ENCODE measurements around the gene BCL2.
"Not testable (repeated sequence)": the region's sequence is repeated elsewhere in the genome, so short reads cannot be mapped to it uniquely, and the experiment has no call there.

BCL2 gene

DNA sequence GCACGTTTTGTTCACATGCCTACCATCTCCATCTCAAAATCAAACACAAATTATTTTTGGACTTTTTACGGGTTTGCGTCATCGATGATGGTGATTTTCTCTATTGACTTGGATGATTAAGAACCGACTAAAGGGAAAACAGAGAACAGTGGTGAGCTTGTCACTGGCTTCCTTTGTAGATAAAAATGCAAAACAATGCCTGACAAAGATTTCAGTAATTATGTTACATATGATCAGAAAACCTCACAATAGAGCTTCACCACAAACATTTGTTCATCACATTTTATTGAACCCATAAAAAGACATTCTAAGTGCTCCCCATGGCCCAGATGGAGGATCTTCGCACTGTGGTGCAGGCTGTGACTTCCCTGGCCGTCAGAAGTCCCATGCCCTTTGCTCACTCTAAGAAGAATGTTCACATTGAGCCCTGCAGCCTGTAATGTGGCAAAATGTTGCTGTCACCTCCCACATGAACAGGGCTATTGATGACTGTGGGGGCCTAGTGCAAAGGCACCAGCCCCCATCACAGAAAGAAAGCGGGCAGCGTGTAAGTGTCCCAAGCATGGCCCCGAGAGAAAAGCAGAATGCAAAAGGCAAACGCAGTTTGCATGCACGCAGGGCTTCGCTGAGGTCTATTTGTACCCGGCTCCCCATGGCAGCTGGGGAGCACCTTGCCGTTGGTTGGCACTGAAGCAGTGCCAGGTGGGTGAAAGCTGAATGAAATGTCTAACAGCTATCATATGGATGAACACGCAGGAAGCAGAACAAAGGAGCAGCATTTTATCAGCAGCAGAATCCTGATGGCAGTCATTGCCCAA lies 60.6 kb downstream of the BCL2 start:
- no peak for DNase-seq (ENCODE audit: low read depth, low spot score)

DNA sequence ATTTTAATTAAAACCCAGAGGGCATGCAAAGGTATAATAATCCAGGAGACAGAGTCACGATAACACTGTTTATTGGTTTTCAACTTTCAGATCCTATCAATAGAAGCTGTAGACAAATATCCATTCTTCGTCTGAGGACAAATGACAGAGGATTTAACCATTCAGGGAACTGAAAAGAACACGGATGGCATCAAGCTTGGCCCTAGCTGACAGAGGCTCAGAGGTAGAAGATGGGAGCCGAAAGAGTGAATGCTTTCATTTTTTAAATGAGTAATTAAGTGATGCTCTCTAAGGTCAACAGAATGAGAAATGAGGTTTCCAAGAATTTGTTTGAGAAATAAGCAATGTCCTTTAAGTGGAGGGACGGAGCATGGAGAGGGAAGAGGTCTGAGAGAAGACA lies 62.1 kb downstream of the BCL2 start:
- no peak for DNase-seq (ENCODE audit: low read depth, low spot score)

DNA sequence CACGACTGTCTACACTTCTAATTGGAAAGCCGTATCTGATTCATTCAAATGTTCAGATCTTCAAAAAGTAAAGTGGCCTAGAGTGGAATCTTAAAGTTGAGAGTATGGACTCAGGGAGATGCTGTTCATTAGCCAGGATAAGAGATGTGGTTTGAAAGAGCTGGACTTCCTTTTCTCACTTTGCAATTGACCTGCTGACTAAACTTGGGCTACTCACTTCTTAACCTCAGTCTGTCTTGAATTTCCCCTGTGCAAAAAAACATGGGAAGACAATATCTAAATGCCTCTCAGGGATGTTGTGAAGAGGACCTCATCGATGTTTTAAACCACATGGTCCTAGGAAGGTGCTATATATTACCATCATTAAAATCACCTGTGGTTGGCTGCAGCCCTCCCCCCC lies 64.1 kb downstream of the BCL2 start:
- DNase-seq (ENCODE audit: low read depth, low spot score), result no peak

DNA sequence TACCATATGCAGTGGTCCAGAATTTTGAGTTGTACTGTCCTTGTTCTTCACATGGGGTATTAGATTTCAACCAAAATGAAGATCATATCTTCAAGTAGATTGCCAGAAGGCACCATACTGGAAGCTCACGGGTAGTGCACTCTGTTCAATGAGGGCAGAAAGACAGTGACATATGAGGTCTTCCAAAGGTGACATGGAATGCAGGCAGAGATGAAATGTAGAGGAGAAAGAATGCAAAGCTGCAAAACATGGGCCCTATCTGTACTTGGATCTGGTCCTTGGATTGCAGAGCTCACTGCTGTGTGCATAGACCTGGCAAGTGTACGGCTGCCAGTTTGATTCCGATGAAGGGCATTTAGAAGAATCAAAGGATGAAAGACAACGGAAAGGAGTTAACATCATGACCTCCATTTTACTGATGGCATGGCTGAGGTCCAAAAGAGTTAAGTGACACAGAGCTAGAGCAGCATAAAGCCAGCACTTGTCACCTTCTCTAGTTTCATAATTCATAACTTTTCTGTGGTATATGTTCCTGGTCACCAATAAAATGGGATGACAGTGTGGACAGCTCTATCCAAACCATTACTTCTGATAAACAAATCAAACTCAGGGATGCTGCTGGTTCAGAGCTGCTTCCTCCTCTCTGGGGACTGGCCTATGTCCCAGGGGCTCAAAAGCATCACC lies 64.7 kb downstream of the BCL2 start:
- DNase-seq (ENCODE audit: low read depth, low spot score), result no peak

DNA sequence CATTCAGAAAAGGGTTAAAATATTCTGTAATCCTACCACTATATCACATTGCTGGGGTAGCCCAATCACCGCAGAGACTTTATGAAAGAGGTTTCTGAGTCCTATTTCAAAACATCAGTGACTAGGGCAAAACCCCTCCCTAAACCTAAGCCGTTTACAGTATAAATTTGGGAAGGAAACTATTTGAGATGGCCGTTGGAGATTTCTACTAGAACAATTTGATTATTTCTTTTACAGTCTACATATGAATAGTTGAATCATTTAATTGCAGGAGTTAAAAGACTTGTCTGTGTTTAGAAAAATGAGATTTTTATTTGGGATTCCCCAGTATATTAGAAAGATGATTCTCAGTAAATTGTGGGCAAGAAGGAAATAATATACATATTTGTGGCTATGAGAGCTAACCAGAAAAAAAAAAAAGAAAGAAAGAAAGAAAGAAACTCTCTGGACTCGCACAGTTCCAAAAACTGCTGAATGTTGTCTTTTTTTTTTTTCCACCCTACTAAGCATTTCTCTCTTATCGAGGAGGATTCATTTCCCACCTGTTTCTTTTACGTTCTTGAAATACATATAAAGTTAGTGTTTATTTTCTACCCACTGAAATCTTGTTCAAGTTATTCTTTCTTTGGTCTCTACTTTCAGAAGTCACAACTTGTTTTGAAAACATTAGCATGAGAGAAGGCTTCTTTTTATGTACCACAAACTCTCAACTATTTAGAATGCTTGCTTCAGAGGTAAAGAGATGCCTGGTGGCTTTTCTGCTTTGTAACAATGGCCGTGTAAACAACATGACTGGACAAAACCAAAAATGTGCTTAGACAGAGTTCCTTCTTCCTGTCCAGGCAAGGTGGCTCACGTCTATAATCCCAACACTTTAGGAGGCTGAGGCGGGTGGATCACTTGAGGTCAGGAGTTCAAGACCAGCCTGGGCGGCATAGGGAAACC lies 65.9 kb downstream of the BCL2 start:
- DNase-seq (ENCODE audit: low read depth, low spot score), result no peak

DNA sequence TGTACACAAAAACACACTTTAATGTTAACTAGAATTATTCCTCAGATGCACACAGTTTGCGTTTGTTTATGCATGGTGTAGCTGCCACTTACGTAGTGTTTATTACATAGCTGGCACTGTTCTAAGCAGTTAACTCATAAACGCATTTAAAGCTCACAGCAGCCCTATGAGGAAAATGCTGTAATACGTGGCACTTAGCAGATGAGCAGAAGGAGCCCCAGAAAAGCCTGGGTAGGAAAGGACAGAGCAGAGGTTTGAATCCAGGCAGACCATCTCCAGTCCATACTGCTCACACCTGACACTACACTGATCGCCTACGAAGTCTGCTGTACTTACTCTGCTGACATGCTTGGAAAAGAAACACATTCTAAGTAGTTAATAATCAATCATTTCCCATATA lies 66.6 kb downstream of the BCL2 start:
- no peak for DNase-seq (ENCODE audit: low read depth, low spot score)

DNA sequence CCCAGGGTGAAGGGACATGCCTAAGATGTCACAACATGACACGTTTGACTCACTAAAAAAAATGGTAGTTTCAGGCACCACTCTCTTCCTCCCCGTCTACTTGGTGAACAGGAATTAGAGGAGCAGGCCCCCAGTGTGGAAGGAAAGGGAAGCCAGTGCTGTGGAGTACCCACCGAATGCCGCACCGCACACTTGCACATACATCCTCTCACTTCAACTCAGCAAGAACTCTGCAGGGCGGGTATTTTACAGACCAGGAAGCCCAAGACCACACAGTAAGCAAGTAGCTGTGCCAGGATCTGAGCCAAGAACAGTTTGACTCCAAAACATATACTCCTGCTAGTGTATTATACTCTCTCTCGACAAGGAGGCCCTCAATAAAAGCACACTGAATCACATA lies 69.8 kb downstream of the BCL2 start:
- DNase-seq (ENCODE audit: low read depth, low spot score), result no peak

DNA sequence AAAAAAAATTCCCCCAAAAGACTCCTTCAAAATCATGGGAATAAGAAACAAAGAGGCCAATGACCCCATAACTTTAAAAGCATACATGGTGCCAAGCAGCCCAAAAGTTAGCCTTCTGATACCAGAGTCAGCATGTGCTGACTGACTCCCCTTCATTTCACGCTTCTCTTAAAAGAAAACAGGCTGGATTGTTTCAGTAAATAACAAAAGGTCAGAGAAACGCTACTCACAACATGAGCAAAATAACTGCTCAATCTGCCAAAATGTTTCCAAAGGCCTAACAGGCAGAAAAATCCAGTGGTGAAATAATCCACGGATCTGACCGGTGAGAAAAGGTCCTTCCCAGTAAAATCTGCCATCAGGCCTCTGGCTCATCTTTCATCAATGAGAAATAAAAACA lies 71.6 kb downstream of the BCL2 start:
- no peak for DNase-seq (ENCODE audit: low read depth, low spot score)

DNA sequence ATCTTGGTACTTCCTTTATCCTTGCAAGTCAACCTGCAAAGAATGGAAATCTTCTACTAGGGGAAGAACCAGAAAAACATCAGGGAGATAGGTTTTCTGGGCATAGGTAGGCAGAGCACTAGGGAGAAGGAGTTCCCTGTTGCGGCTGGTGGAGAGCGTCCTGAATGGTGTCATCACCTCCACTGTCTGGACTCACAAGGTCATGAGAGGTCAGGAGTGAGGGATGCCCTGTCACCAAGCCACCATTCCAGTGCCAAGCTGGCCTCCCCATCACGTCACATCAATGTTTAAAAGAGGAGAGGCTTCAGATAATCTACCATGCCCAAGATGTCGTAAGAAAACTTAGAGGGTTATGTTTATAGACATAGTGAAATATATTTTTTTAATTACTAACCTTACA lies 72.1 kb downstream of the BCL2 start:
- no peak for DNase-seq (ENCODE audit: low read depth, low spot score)

DNA sequence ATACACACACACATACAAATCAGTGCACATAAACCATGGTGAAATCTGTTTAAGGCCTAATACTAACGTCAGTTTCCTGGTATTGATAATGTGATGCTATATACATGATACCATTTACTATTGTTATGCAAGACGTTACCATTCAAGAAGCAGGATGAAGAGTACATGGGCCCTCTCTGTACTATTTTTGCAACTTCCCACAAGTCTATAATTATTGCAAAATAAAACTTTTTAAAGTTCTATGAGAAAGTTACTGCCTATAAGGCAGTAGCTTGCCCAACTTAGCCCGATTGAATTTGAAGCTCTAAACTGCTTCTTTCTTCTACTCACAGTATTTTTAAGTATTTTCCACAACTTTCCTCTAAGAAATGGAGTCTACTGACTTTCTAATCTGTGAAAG lies 74.0 kb downstream of the BCL2 start:
- no peak for DNase-seq (ENCODE audit: low read depth, low spot score)

DNA sequence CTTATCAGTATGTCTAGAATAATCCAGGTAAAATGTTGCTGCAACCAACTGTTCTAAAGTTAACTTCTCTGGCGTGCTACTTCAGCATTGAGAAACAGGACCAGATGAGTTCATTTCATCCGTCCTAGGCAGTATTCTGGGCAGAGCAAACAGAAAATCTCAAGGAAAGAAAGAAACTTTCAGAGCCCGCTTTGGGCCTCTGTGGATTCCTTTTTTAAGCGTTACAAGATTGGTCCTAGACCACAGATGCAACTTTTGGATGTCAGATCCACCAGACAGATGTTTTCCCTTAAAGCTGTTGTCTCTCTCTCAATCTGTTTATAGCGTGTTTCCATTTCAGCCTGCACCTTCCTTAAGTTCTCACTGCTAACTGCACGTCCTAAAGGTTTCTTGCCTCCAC lies 75.0 kb downstream of the BCL2 start:
- DNase-seq (ENCODE audit: low read depth, low spot score), result no peak

DNA sequence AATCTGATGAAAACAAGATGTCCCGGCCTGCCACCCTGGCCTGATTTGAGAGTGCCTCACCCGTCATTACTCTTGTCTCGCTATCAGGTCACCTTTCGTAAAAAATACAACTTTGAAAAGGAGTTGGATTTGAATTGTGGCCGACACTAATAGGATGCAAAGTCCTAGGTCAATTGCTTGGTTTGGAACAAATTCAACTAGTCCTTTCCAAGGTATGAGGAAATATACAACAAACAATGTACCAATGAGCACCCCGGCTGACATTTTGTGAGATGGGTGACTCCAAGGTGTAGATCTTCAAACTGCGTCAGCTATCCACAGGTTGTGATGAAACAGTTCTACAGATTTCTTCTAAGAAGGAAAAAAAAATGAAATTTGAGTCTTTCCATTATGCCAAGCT lies 77.8 kb downstream of the BCL2 start:
- no peak for DNase-seq (ENCODE audit: low read depth, low spot score)

DNA sequence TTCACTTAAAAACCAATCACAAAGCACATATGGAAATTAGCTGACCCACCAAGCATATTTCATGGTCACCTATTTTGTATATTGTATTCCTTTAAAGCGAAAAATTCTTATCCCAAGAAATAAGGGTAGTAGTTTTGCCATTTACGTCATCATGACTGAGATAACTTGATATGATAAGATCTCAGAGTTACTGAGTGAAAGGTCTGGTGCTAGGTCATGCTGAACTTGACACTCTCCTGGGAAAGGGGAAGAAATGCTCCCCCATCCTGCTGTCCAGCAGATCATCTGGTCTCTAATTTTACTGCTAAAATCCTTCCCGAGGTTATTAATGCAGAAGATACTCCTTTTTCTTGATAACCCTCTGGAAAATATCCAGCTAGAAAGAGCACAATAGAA lies 78.3 kb downstream of the BCL2 start:
- no peak for DNase-seq (ENCODE audit: low read depth, low spot score)

DNA sequence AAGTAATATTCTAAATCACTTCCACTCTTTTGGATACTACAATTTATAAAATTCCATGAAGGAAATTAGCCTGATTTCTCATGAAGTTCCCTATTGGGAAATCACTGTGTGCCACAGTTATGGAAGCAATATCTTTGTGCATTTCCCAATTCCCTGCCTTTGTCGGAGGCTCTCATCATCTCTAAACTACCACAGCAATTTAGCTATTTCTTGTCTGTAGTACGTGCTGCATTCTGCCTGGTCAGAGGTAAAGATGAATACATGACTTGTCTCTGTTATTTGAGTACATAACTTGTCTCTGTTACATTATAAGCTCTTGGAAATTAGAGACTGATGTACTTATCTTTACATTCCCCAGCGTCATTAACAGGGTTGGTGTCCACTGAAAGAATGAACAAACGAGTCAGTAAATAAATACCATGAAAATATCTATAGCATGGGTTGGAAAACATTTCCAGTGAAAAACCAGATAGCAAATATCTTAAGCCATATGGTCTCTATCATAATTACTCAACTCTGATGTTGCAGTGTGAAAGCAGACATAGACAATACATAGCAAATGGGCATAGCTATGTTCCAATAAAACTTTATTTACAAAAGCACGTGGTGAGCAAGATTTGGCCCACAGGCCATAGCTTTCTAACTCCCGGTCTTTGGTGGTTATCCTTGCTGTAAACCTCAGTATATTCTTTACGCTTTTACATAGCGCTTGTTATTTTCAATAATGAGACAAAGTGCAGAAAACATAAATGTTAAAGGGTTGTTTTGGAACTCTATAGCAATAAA lies 78.8 kb downstream of the BCL2 start:
- no peak for DNase-seq (ENCODE audit: low read depth, low spot score)

DNA sequence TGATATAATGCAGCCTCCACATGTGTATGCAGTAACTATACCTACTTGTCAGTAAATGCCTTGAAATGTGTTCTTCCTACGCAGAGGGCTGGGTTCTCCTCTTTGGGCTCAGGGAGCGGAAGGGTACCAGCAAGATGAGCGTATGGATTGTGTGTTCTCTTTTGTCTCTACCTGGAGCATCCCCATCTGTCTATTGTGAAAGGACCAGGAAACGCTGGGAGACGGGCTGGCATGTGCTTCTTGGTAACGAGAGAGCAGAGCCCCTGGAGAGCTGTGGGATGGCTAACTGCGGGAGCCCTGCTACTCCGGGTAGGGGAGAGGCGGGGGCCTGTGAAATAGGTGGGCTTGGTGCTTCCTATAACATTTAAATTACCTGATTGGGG lies 80.9 kb downstream of the BCL2 start:
- no peak for DNase-seq (ENCODE audit: low read depth, low spot score)

DNA sequence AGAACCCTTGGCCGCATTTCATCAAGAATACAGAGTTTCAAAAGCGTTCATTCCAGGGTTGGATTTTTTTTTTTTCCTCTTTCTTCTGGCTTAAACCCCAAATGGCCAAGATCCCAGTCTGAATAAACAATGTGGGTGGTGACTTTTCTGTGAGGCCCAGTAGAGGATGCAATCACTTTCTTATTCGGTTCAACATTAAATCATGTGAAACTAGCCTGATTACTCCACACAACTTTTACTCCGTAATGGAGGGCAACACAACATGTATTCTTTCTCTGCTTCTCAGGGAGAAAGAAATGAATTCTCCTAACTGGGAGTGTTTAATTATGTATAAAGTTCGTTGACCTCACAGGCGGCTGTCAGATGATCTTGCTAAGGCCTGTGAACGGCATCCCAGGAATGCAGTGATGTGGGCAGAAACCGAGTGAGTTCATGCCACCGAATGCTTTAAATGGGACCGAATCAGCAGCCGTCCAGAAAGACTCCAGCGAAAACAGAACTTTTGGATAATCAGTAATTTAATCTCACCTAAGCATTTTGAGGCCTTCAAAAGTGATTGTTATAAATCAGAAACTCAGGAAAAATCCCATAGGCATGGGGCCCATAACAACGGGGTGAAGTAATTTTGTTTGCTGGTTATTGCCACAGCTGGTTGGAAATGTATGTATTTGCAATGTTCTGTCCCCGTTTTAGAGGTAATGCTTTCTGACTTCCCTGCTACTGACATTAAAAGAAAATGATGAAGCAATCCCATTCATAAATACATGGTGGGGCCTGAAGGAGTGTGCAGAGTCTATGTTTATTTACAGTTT lies 81.5 kb downstream of the BCL2 start:
- peak; percentile 55 for DNase-seq (ENCODE audit: low read depth, low spot score)

DNA sequence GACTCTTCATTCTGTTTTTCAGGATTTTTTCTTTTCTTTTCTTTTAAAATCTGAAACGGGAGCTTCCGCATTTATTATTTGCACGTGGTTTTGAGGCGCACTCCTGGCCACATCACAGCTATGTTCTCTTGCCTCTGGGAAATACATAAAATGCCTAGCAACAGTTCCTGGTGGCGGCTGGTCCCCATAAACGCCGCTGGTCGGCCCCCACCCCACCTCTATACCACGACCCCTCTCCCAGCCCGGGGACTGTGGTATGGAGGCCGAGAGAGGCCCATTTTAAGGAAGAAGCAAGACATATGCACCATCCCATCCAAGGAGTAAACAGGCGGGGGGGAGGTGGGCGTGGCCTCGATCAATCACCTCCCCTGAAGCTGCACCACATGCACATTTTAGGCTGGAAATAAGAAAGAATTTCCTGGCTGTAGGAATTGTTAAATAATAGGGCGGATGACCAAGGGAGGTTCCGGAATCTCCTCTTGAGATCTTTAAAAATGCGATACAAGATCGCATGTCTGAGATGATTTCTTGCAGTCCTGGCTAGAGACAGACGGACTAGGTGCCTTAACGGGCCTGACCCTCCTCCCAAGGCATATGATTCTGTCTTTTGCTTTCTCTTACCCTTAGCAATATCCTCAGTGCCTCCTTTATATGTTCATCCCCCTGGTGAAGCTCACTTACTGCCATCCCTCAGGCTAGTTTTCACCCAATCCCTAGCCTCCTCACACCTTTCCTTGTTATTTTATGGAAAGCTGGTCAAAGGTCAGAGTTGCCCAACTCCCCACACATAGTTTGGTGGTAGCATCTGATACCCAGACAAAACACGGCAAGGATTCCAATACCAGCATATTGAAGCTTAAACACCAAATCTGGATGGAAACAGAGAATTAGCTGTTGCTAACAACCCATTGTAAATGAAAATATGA lies 82.4 kb downstream of the BCL2 start:
- DNase-seq (ENCODE audit: low read depth, low spot score), result no peak

DNA sequence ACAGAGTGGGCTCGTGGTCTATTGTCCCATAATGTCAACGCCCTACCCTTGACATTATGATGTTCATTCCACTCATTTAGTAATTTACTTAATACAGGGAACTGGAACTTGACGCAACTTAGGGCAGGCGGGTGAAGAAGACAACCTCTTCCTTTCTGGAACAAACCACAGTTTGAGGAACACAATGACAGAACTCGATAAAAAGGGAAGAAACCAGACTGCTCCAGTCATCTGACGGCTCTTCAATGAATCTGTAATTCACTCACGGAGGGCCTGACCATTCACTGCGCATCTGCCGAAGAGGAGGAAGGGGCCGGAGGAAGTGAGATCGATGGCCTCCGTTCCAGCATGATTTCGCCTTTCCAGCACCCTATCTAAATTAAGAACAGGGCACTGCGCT lies 83.2 kb downstream of the BCL2 start:
- no peak for DNase-seq (ENCODE audit: low read depth, low spot score)

DNA sequence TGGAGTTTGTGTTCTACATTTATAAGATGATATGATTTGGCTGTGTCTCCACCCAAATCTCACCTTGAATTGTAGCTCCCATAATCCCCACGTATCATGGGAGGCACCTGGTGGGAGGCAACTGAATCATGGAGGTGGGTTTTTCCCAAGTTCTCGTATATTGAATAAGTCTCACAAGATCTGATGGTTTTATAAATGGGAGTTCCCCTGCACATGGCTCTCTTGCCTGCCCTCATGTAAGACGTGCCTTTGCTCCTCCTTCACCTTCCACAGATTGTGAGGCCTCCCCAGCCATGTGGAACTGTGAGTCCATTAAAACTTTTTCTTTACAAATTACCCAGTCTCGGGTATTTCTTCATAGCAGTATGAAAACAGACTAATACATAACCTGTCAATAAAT lies 83.6 kb downstream of the BCL2 start:
- not testable (repeated sequence) for DNase-seq (ENCODE audit: low read depth, low spot score)

DNA sequence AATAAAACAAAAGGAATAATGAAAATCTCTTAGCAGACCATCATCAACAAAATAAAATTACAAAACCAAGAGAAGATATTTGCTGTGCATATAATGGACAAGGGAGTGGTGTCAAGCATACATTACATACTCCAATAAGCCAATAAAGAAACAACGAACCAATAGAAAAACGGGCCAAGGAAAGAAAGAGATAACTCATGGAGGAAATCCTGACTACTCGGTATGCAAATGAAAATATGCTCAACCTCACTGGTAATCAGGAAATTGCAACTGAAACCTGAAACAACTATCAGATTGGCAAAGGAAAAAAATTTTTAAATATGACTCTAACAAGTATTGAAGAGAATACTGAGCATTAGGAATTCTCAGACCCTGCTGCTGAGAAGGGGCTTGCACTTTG lies 84.7 kb downstream of the BCL2 start:
- DNase-seq (ENCODE audit: low read depth, low spot score), result no peak

Data from smooth muscle cell of the brain vasculature (primary cell).